GM12878 (cell line): Measurements from ENCODE around the gene CEACAM4. TPM values are rescaled to one million over a fixed set of nuclear protein-coding genes. Genes with fewer than 3 reads are reported as not detected.

ENCODE experiments used
- ATAC-seq: fragments of 200-7000 bp; cut with Tn5 transposase; 3 replicates; pipeline ENCODE4 v1.9.1; 2020; ENCODE audit warnings: mild to moderate bottlenecking, moderate library complexity
- BruUV-seq: library from RNA; stranded (reverse); fragments of 400-500 nt; replicated peaks from 2 replicates; lab custom pipeline; 2021; lab: Mats Ljungman, UMichigan
- CTCF ChIA-PET: fragments of 300-600 bp; sonication (Branson Sonifier 250); formaldehyde crosslinking; extraction: SDS; loops from one replicate; lab custom pipeline; 2021; ENCODE audit warnings: inconsistent platforms; lab: Yijun Ruan, JAX
- POLR2A ChIA-PET: fragments of 350-600 bp; formaldehyde crosslinking; extraction: SDS; loops from one replicate; lab custom pipeline; 2021; ENCODE audit warnings: inconsistent platforms; lab: Charles Lee
- RAD21 ChIA-PET: fragments of 300-600 bp; sonication (Branson Sonifier 250); formaldehyde crosslinking; loops from one replicate; lab custom pipeline; 2023; ENCODE audit warnings: antibody characterized with exemption; ENCODE audit not compliant: unreplicated experiment; lab: Charles Lee
- SMC1A ChIA-PET: fragments of 300-600 bp; sonication (Branson Sonifier 250); formaldehyde crosslinking; loops from one replicate; lab custom pipeline; 2023; ENCODE audit not compliant: unreplicated experiment, uncharacterized antibody; lab: Charles Lee
- DNase-seq: peaks from one replicate; pipeline ENCODE4 v3.0.0-alpha.2; 2011; ENCODE audit warnings: low read depth, low spot score
- FAIRE-seq: peaks from 3 replicates; lab custom pipeline; 2011; peaks lifted over from hg19 to GRCh38; lab: Jason Lieb, UNC
- H2AFZ ChIP-seq: 2 replicates; pipeline ENCODE4 v1.6.0; 2011; ENCODE audit warnings: low read depth, low read length, control low read depth; ENCODE audit not compliant: control insufficient read depth
- H3K27ac ChIP-seq: 2 replicates; pipeline ENCODE4 v1.5.1; 2011; ENCODE audit warnings: control low read depth; ENCODE audit not compliant: control insufficient read depth, insufficient read depth
- H3K27me3 ChIP-seq, 2 experiments: replicated peaks in 1 of 2; 2 replicates each; pipeline versions ENCODE4 v1.6.0 to v1.6.1; 2011; ENCODE audit warnings: low read length in 1 of 2; ENCODE audit not compliant: control insufficient read depth in 2 of 2, insufficient read depth in 2 of 2
- H3K36me3 ChIP-seq, 2 experiments: 2 replicates each; pipeline ENCODE4 v1.5.1; 2011; ENCODE audit warnings: low read length in 1 of 2; ENCODE audit not compliant: control insufficient read depth in 2 of 2, insufficient read depth in 2 of 2
- H3K4me1 ChIP-seq: 2 replicates; pipeline ENCODE4 v1.6.1; 2011; ENCODE audit warnings: mild to moderate bottlenecking, low read length, moderate library complexity, mixed read lengths; ENCODE audit not compliant: control insufficient read depth, insufficient read depth
- H3K4me2 ChIP-seq: 2 replicates; pipeline ENCODE4 v1.6.0; 2011; ENCODE audit warnings: control low read depth; ENCODE audit not compliant: control insufficient read depth, insufficient read depth
- H3K4me3 ChIP-seq: fragments of 200-600 bp; sonication (generic); 2 replicates; pipeline ENCODE4 v1.5.1; 2016
- H3K79me2 ChIP-seq: 2 replicates; pipeline ENCODE4 v1.6.0; 2011; ENCODE audit warnings: low read length; ENCODE audit not compliant: control insufficient read depth, insufficient read depth
- H3K9ac ChIP-seq: 2 replicates; pipeline ENCODE4 v1.8.0; 2011; ENCODE audit warnings: low read length, control low read depth, mixed read lengths; ENCODE audit not compliant: control insufficient read depth, insufficient read depth
- H3K9me3 ChIP-seq: replicated peaks from 3 replicates; pipeline ENCODE4 v1.5.1; 2011; ENCODE audit warnings: mild to moderate bottlenecking, low read length; ENCODE audit not compliant: control insufficient read depth, insufficient read depth
- H4K20me1 ChIP-seq: 2 replicates; pipeline ENCODE4 v1.6.0; 2011; ENCODE audit not compliant: control insufficient read depth, insufficient read depth
- EED ChIP-seq: sonication (generic); IDR thresholded peaks from 2 replicates; pipeline ENCODE4 v1.6.1; 2016; ENCODE audit warnings: antibody characterized with exemption, low read depth
- MLLT1 ChIP-seq: fragments of 450-650 bp; IDR thresholded peaks from 2 replicates; pipeline ENCODE4 v1.6.1; 2016; ENCODE audit warnings: mild to moderate bottlenecking
- MYB ChIP-seq: fragments of 150-350 bp; IDR thresholded peaks from 2 replicates; pipeline ENCODE4 v1.6.1; 2014; ENCODE audit warnings: mild to moderate bottlenecking, low read depth, low read length, borderline replicate concordance
- NFIC ChIP-seq: IDR thresholded peaks from 2 replicates; pipeline ENCODE4 v1.6.1; 2012; ENCODE audit warnings: low read depth, mild to moderate bottlenecking, inconsistent platforms, low read length, moderate library complexity
- RB1 ChIP-seq: fragments of 450-650 bp; formaldehyde crosslinking; IDR thresholded peaks from 2 replicates; pipeline ENCODE4 v1.6.1; 2017; ENCODE audit warnings: mild to moderate bottlenecking, borderline replicate concordance
- SMARCA5 ChIP-seq: fragments of 450-650 bp; IDR thresholded peaks from 2 replicates; pipeline ENCODE4 v1.6.1; 2017; ENCODE audit warnings: mild to moderate bottlenecking
- STAT1 ChIP-seq: fragments of 450-650 bp; conservative IDR thresholded peaks from 2 replicates; pipeline ENCODE4 v1.6.1; 2014; ENCODE audit warnings: antibody characterized with exemption, mild to moderate bottlenecking
- USF2 ChIP-seq: IDR thresholded peaks from 2 replicates; pipeline ENCODE4 v1.6.1; 2011; ENCODE audit warnings: low read depth, low read length, improper control_type of control experiment, borderline replicate concordance
- YBX1 ChIP-seq: fragments of 450-650 bp; IDR thresholded peaks from 2 replicates; pipeline ENCODE4 v1.6.1; 2016; ENCODE audit warnings: antibody characterized with exemption
- ZNF207 ChIP-seq: fragments of 450-650 bp; IDR thresholded peaks from 2 replicates; pipeline ENCODE4 v1.6.1; 2014; ENCODE audit warnings: antibody characterized with exemption, mild to moderate bottlenecking, borderline replicate concordance
- WGBS: methylation state at CpG from one replicate; pipeline ENCODE4 v1.1.6; 2016; ENCODE audit warnings: low lambda C conversion rate; ENCODE audit not compliant: insufficient replicate concordance, insufficient coverage; ENCODE audit errors: missing lambda C conversion rate; 5-methylcytosine and 5-hydroxymethylcytosine counted together
- in situ Hi-C: fragments of 300-500 bp; cut with MboI; formaldehyde crosslinking; loops from 9 replicates; pipeline ENCODE4 v1.14.3; 2018; ENCODE audit warnings: mixed read lengths
- intact Hi-C: fragments of 100-400 bp; cut with micrococcal nuclease; formaldehyde crosslinking; loops from one replicate; pipeline ENCODE4 v1.14.2; 2022; ENCODE audit not compliant: unreplicated experiment
- polyA plus RNA-seq, 11 experiments: library from polyadenylated mRNA; depleted of rRNA in 4 of 11; unstranded in 6 of 11; stranded (reverse) in 5 of 11; fragments of >200 nt; fragmentation: Nextera tagmentation in 4 of 11; fragmentation: Illumina TruSeq in 1 of 11; extraction: Ambion mirVana in 4 of 11; extraction: Trizol in 1 of 11; gene quantifications; 1 replicate in 1 of 11; 2 replicates in 10 of 11; pipeline versions ENCODE4 v1.2.1 to v1.2.3, GENCODE V29; 2011 to 2016; ENCODE audit warnings: inconsistent platforms in 2 of 11, missing spikeins in 2 of 11, low read depth in 1 of 11
- total RNA-seq, 4 experiments: library from RNA; depleted of rRNA in 3 of 4; stranded (reverse); fragments of >200 nt in 3 of 4; fragmentation: Illumina TruSeq in 1 of 4; extraction: Trizol in 1 of 4; gene quantifications; 2 replicates each; pipeline versions ENCODE4 v1.2.1 to v1.2.3, GENCODE V29; 2013 to 2021
- TF ChIP-seq, protein P1 (sequence below): fragments of 450-650 bp; IDR thresholded peaks from 2 replicates; pipeline ENCODE4 v1.6.1; 2017; ENCODE audit warnings: low read depth, mild to moderate bottlenecking, moderate library complexity

CEACAM4 gene
- total and polyA plus RNA-seq, 10 of the 15 experiments (the other 5 are each of a cell fraction or from before 2014, with no cell fraction given) = not detected

GRCh38 chr19:41601771-41602170 is 25.1 kb downstream of the CEACAM4 start:
- intact Hi-C loops (no loop called here), in situ Hi-C loops (no loop called here)
- peaks cover 0 to 4% of the 10 kb centered on the region in 2 experiments; a peak in 3 of 4 replicates for H3K27me3 ChIP-seq
- H3K4me2 ChIP-seq = no peak overlapping the region
- FAIRE-seq (no peak), DNase-seq (no peak), ATAC-seq (no peak)
- no peak overlapping the region for H3K4me3 ChIP-seq
- H3K4me1 ChIP-seq = no peaks in the 10 kb centered on the region
- no peak overlapping the region for H3K27ac ChIP-seq
- TF ChIP-seq MLLT1 (no peak), SMARCA5 (no peak)
- no peaks in the 10 kb centered on the region for H3K9me3 ChIP-seq
- no peaks in the 10 kb centered on the region for H4K20me1 ChIP-seq
- no peak overlapping the region for H3K9ac ChIP-seq
- no peak overlapping the region for H2AFZ ChIP-seq
- ChIA-PET CTCF (interaction anchor here (4.6 kb wide), 1 partner anchor 8 kb away, joined by 17 read pairs; no protein-coding TSS in a partner anchor), RAD21 (no interaction called here), SMC1A (no interaction called here), POLR2A (no interaction called here)
- WGBS = 0% methylated on average over 4 of the region's 4 CpGs
- no TSS peak for BruUV-seq
- no peaks in the 10 kb centered on the region for H3K79me2 ChIP-seq
- H3K36me3 ChIP-seq = no peaks in the 10 kb centered on the region

DNA sequence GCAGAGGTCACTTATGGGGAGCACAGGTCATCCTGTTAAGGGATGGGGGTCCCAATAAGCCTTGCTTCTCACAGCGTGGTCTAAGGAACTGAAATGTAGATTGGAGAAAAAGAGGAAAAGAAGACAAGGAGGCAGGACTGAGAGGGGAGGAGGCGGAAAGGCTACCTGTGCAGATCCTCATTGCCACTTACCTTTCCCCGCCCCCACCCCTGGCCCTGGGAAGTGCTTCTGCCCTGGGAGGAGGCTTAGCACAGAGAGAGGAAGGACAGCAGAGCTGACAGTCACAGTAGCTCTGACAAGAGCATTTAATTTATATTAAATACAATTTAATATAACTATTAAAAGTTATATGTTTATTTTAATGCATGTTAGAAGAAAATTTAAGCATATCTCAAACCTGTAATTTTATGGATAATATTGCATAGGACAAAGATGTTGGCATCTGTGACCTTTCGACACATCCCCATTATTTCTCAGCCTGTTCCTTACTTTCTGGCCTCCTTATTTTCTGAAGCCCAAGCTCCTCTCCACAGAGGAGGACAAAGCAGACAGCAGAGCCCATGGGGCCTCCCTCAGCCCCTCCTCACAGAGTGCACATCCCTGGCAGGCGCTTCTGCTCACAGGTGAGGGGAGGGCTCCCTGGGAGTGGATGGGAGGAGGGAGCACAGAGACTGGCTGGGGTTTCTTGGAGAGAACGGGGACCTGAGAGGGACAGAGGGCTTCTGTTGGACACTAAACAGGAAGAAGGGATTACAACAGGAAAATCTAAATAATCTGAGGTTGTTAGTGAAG is 27.5 kb downstream of the CEACAM4 start:
- no peak overlapping the region for H3K9ac ChIP-seq
- ChIA-PET POLR2A (no interaction called here), SMC1A (interaction anchor here (0.6 kb wide), 1 partner anchor 431 kb away, joined by 3 read pairs; no protein-coding TSS in a partner anchor), RAD21 (interaction anchor here (1.0 to 2.8 kb wide), 2 partner anchors 150 kb away, joined by 4 to 11 read pairs; no protein-coding TSS in a partner anchor), CTCF (interaction anchor here (0.6 to 2.3 kb wide), 8 partner anchors 12 to 267 kb away, joined by 3 to 14 read pairs (median 4); no protein-coding TSS in a partner anchor)
- FAIRE-seq (no peak), ATAC-seq (no peak), DNase-seq (no peak)
- intact Hi-C loops (no loop called here), in situ Hi-C loops (no loop called here)
- no peak overlapping the region for H2AFZ ChIP-seq
- no peak overlapping the region for H3K4me3 ChIP-seq
- BruUV-seq = no TSS peak
- H3K4me2 ChIP-seq = no peak overlapping the region
- 23% methylated on average over 6 of the region's 6 CpGs for WGBS
- peaks cover under 1 to 3% of the 10 kb centered on the region in 2 experiments; a peak in 3 of 4 replicates for H3K27me3 ChIP-seq
- no peaks in the 10 kb centered on the region for H3K36me3 ChIP-seq
- no peaks in the 10 kb centered on the region for H3K9me3 ChIP-seq
- no peaks in the 10 kb centered on the region for H3K79me2 ChIP-seq
- no peak overlapping the region for H3K27ac ChIP-seq
- H3K4me1 ChIP-seq = no peaks in the 10 kb centered on the region
- no peaks in the 10 kb centered on the region for H4K20me1 ChIP-seq
- TF ChIP-seq MYB (no peak), USF2 (no peak), ZNF207 (no peak), NFIC (no peak), STAT1 (no peak), RB1 (no peak), EED (no peak), YBX1 (no peak)
- TF ChIP-seq, protein P1, sequence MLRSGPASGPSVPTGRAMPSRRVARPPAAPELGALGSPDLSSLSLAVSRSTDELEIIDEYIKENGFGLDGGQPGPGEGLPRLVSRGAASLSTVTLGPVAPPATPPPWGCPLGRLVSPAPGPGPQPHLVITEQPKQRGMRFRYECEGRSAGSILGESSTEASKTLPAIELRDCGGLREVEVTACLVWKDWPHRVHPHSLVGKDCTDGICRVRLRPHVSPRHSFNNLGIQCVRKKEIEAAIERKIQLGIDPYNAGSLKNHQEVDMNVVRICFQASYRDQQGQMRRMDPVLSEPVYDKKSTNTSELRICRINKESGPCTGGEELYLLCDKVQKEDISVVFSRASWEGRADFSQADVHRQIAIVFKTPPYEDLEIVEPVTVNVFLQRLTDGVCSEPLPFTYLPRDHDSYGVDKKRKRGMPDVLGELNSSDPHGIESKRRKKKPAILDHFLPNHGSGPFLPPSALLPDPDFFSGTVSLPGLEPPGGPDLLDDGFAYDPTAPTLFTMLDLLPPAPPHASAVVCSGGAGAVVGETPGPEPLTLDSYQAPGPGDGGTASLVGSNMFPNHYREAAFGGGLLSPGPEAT = no peak
